ENCODE data around the gene SCARF2.

- TF ChIP-seq, protein P1, sequence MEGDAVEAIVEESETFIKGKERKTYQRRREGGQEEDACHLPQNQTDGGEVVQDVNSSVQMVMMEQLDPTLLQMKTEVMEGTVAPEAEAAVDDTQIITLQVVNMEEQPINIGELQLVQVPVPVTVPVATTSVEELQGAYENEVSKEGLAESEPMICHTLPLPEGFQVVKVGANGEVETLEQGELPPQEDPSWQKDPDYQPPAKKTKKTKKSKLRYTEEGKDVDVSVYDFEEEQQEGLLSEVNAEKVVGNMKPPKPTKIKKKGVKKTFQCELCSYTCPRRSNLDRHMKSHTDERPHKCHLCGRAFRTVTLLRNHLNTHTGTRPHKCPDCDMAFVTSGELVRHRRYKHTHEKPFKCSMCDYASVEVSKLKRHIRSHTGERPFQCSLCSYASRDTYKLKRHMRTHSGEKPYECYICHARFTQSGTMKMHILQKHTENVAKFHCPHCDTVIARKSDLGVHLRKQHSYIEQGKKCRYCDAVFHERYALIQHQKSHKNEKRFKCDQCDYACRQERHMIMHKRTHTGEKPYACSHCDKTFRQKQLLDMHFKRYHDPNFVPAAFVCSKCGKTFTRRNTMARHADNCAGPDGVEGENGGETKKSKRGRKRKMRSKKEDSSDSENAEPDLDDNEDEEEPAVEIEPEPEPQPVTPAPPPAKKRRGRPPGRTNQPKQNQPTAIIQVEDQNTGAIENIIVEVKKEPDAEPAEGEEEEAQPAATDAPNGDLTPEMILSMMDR (IDR thresholded peaks at IDR 0.05): no peak
- no peak for TF ChIP-seq POLR2A (IDR thresholded peaks at IDR 0.05)
Observed at GRCh38 chr22:20391222-20391621, 46.4 kb downstream of the SCARF2 start.

Measured in lower leg skin (tissue), 3 donors.